AG04449 (cell line): ENCODE measurements around the gene CAMSAP1.

Experiments used
- CTCF ChIA-PET: fragments of 350-600 bp; formaldehyde crosslinking; extraction: SDS; loops from one replicate; lab custom pipeline; 2021; ENCODE audit warnings: antibody characterized with exemption; lab: Yijun Ruan, JAX
- POLR2A ChIA-PET: fragments of 400-600, 350-600 bp; formaldehyde crosslinking; extraction: SDS; loops from one replicate; lab custom pipeline; 2020; ENCODE audit warnings: antibody characterized with exemption, inconsistent platforms; lab: Yijun Ruan, JAX
- DNase-seq: peaks from one replicate; pipeline ENCODE4 v3.0.0-alpha.2; 2010; ENCODE audit warnings: low read depth, low spot score
- H3K4me3 ChIP-seq: 2 replicates; pipeline ENCODE4 v1.5.1; 2011; ENCODE audit warnings: low read depth, mild to moderate bottlenecking, control low read depth, low read length
- CTCF ChIP-seq: IDR thresholded peaks from one replicate; pipeline ENCODE4 v1.5.1; 2011; ENCODE audit warnings: mild to moderate bottlenecking, moderate library complexity, low read length, control low read depth, inconsistent platforms; ENCODE audit not compliant: insufficient read depth; ENCODE audit errors: missing control alignments

CAMSAP1 gene

DNA sequence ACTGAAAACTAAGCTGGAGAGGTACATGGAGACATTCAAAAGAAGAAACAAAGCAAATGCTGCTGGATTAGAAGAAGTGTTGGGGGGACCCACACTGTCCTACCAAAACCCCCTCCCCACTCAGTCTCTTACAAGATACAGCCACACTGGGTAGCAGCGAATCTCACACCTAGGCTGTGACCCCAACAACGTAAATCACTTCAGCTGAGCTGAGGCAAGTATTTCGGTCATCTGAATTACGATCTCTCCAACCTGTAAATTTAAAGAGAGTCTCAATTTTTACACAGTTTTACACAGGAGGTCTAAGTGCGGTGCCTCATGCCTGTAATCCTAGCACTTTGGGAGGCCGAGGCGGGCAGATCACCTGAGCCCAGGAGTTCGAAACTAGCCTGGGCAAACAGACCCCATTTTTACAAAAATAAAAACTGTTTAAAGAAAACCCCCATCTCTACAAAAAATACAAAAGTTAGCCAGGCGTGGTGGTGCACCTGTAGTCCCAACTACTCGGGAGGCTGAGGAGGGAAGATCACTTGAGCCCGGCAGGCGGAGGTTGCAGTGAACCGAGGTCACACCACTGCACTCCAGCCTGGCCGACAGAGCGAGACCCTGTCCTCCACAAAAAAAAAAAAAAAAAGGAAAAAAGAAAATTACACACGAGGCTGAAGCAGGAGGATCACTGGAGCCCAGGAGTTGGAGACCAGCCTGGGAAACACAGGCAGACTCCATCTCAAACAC lies 3.4 kb downstream of the CAMSAP1 start:
- DNase-seq = no peak
- H3K4me3 ChIP-seq = no peak overlapping the region
- TF ChIP-seq CTCF = no peak
- ChIA-PET POLR2A (no interaction called here), CTCF (no interaction called here)

- ChIA-PET POLR2A (no interaction called here), CTCF (no interaction called here)
- DNase-seq = no peak
- no peak for TF ChIP-seq CTCF
- H3K4me3 ChIP-seq = no peak overlapping the region
Measured at GRCh38 chr9:135903358-135903656, 4.0 kb downstream of the CAMSAP1 start.

GRCh38 chr9:135902655-135903357 lies 4.5 kb downstream of the CAMSAP1 start:
- no peak for DNase-seq
- no peak for TF ChIP-seq CTCF
- no peak overlapping the region for H3K4me3 ChIP-seq
- CTCF ChIA-PET = no interaction called here
- POLR2A ChIA-PET = no interaction called here

- POLR2A ChIA-PET = no interaction called here
- CTCF ChIA-PET = no interaction called here
- H3K4me3 ChIP-seq = no peak overlapping the region
- TF ChIP-seq CTCF = no peak
- DNase-seq = no peak
Measured at GRCh38 chr9:135901826-135902225, 5.5 kb downstream of the CAMSAP1 start.

DNA sequence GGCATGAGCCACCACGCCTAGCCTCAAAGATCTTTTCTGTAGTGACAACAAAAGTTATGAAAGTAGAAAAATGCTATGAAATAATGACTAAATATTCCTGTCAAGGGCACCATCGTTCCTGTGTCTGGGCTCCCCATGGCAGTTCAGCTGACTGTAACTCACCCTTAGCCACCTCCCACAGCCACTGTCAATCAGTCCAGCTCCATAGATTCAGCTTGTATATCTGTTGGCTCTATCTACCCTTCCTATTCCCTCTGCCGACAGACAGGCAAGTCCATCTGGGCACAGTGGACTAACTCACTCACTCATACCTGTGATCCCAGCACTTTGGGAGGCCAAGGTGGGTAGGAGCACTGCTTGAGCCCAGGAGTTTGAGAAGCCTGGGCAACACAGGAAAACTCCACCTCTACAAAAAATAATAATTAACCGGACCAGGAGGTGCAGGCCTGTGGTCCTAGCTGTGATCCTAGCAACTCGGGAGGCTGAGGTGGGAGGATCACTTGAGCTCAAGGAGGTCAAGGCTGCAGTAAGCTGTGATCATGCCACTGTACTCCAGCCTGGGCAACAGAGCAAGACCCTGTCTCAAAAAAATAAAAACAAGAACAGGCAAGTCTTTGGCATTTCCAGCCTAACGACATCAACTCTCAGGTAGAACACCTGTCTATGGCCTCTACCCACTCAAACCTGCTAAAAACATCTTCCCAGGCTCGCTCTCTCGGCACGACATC lies 6.2 kb downstream of the CAMSAP1 start:
- TF ChIP-seq CTCF = no peak
- no peak for DNase-seq
- ChIA-PET POLR2A (no interaction called here), CTCF (no interaction called here)
- no peak overlapping the region for H3K4me3 ChIP-seq

- TF ChIP-seq CTCF = no peak
- DNase-seq = no peak
- ChIA-PET POLR2A (no interaction called here), CTCF (no interaction called here)
- no peak overlapping the region for H3K4me3 ChIP-seq
Measured at GRCh38 chr9:135898634-135899407, 8.5 kb downstream of the CAMSAP1 start.
